GM12873 (cell line): Measurements from ENCODE around the gene SAP130.

Experiments used
- CTCF ChIP-seq: IDR thresholded peaks from 2 replicates; pipeline ENCODE4 v1.5.1; 2012; ENCODE audit warnings: low read depth, mild to moderate bottlenecking, moderate library complexity, low read length, control low read depth; ENCODE audit not compliant: insufficient read depth; ENCODE audit errors: missing control alignments

Gene SAP130

GRCh38 chr2:127984551-127984950, 43.3 kb downstream of the SAP130 start:
- no peak for TF ChIP-seq CTCF

- TF ChIP-seq CTCF = no peak
Observed at GRCh38 chr2:127969446-127969845, 58.4 kb downstream of the SAP130 start.

- no peak for TF ChIP-seq CTCF
Observed at GRCh38 chr2:127968610-127969339, 59.1 kb downstream of the SAP130 start.

- TF ChIP-seq CTCF = no peak
Observed at GRCh38 chr2:127961729-127962128, 66.1 kb downstream of the SAP130 start.

GRCh38 chr2:127957240-127957639, 70.6 kb downstream of the SAP130 start:
- TF ChIP-seq CTCF = no peak

- no peak for TF ChIP-seq CTCF
Observed at GRCh38 chr2:127954857-127955256, 73.0 kb downstream of the SAP130 start.

GRCh38 chr2:127953849-127954248, 74.0 kb downstream of the SAP130 start:
- no peak for TF ChIP-seq CTCF
